Caco-2 (cell line): Measurements from ENCODE around the gene UGT1A5. TPM values are rescaled to one million over a fixed set of nuclear protein-coding genes. Genes with fewer than 3 reads are reported as not detected.

Source experiments
- BruUV-seq: library from RNA; stranded (reverse); fragments of 400-500 nt; replicated peaks from 2 replicates; lab custom pipeline; 2021; lab: Mats Ljungman, UMichigan
- CTCF ChIA-PET: fragments of 300-600 bp; sonication (Branson Sonifier 250); formaldehyde crosslinking; loops from one replicate; lab custom pipeline; 2022; ENCODE audit warnings: antibody characterized with exemption; lab: Charles Lee
- POLR2A ChIA-PET: fragments of 300-600 bp; sonication (Branson Sonifier 250); formaldehyde crosslinking; loops from one replicate; lab custom pipeline; 2022; ENCODE audit warnings: antibody characterized with exemption; lab: Charles Lee
- DNase-seq, 2 experiments: peaks; one replicate each; pipeline versions ENCODE4 v3.0.0 to v3.0.0-alpha.2; 2020 to 2022
- H3K27me3 ChIP-seq: replicated peaks from 2 replicates; pipeline ENCODE4 v1.6.0; 2011; ENCODE audit warnings: low read length; ENCODE audit not compliant: control insufficient read depth, insufficient read depth
- H3K36me3 ChIP-seq: 2 replicates; pipeline ENCODE4 v1.5.1; 2011; ENCODE audit warnings: low read length; ENCODE audit not compliant: control insufficient read depth, insufficient read depth
- H3K4me1 ChIP-seq: fragments of 250-450 bp; sonication (Bioruptor Pico); 2 replicates; pipeline ENCODE4 v1.5.1; 2020; ENCODE audit warnings: mild to moderate bottlenecking
- H3K4me3 ChIP-seq: 2 replicates; pipeline ENCODE4 v1.5.1; 2011; ENCODE audit warnings: low read depth, mild to moderate bottlenecking, control low read depth, low read length
- H3K9me3 ChIP-seq: fragments of 250-450 bp; sonication (Bioruptor Pico); 2 replicates; pipeline ENCODE4 v1.5.1; 2020; ENCODE audit warnings: mild to moderate bottlenecking, moderate library complexity
- H3K27ac Mint-ChIP-seq: one replicate; pipeline ENCODE4 v1.8.0; 2022; ENCODE audit warnings: mixed read lengths; ENCODE audit not compliant: unreplicated experiment
- H3K27me3 Mint-ChIP-seq: one replicate; pipeline ENCODE4 v1.8.0; 2022; ENCODE audit warnings: mixed read lengths; ENCODE audit not compliant: insufficient read depth, unreplicated experiment
- H3K36me3 Mint-ChIP-seq: one replicate; pipeline ENCODE4 v1.8.0; 2022; ENCODE audit warnings: mild to moderate bottlenecking, mixed read lengths; ENCODE audit not compliant: insufficient read depth, unreplicated experiment
- H3K4me1 Mint-ChIP-seq: one replicate; pipeline ENCODE4 v1.8.0; 2022; ENCODE audit warnings: low read depth, mixed read lengths; ENCODE audit not compliant: unreplicated experiment
- H3K4me3 Mint-ChIP-seq: one replicate; pipeline ENCODE4 v1.8.0; 2022; ENCODE audit warnings: mild to moderate bottlenecking, moderate library complexity, mixed read lengths; ENCODE audit not compliant: unreplicated experiment
- H3K9me3 Mint-ChIP-seq: one replicate; pipeline ENCODE4 v1.8.0; 2022; ENCODE audit warnings: mixed read lengths; ENCODE audit not compliant: unreplicated experiment
- CTCF ChIP-seq, 2 experiments: fragments of 200-600 bp in 1 of 2; IDR thresholded peaks; 1 replicate in 1 of 2; 2 replicates in 1 of 2; pipeline versions ENCODE4 v1.5.1 to v1.8.0; 2011 to 2022; ENCODE audit warnings: antibody characterized with exemption in 1 of 2, control low read depth in 1 of 2, inconsistent platforms in 1 of 2, low read depth in 1 of 2, low read length in 1 of 2, mild to moderate bottlenecking in 1 of 2, moderate library complexity in 1 of 2; ENCODE audit not compliant: insufficient read depth in 1 of 2, severe bottlenecking in 1 of 2, unreplicated experiment in 1 of 2
- intact Hi-C: fragments of 100-400 bp; cut with micrococcal nuclease; formaldehyde crosslinking; loops from one replicate; pipeline ENCODE4 v1.10.0; 2022; ENCODE audit not compliant: unreplicated experiment
- total RNA-seq: library from RNA; stranded (reverse); gene quantifications from 2 replicates; pipeline ENCODE4 v1.2.3, GENCODE V29; 2022

Gene UGT1A5
- total RNA-seq, 1 experiment from 2014 or later = 1.2 TPM

- intact Hi-C loops = no loop called here
- no peak overlapping the region for H3K4me3 ChIP-seq
- Mint-ChIP-seq H3K27ac (no peak overlapping the region), H3K4me1 (no peaks in the 10 kb centered on the region), H3K36me3 (peaks cover 25% of the 10 kb centered on the region), H3K27me3 (no peaks in the 10 kb centered on the region), H3K4me3 (no peak overlapping the region), H3K9me3 (peaks cover 10% of the 10 kb centered on the region)
- TF ChIP-seq CTCF (IDR thresholded peaks at IDR 0.05; ENCODE audit: insufficient read depth in 1 of 2, low read depth in 1 of 2, low read length in 1 of 2, severe bottlenecking in 1 of 2, unreplicated experiment in 1 of 2) = no peak
- H3K9me3 ChIP-seq = no peaks in the 10 kb centered on the region
- H3K4me1 ChIP-seq = no peaks in the 10 kb centered on the region
- BruUV-seq = TSS peak; percentile 61
- no peaks in the 10 kb centered on the region for H3K27me3 ChIP-seq
- DNase-seq = no peak
- POLR2A ChIA-PET = no interaction called here
- CTCF ChIA-PET = no interaction called here
- no peaks in the 10 kb centered on the region for H3K36me3 ChIP-seq
Measured at GRCh38 chr2:233772583-233772982, 59.9 kb downstream of the UGT1A5 start.

- no TSS peak for BruUV-seq
Measured at GRCh38 chr2:233773854-233774253, 61.1 kb downstream of the UGT1A5 start.

GRCh38 chr2:233775414-233775813 is 62.7 kb downstream of the UGT1A5 start:
- Histone ChIP-seq H3K4me3 (no peak overlapping the region), H3K9me3 (no peaks in the 10 kb centered on the region), H3K36me3 (no peaks in the 10 kb centered on the region), H3K4me1 (no peaks in the 10 kb centered on the region), H3K27me3 (no peaks in the 10 kb centered on the region)
- H3K36me3 Mint-ChIP-seq = peaks cover 17% of the 10 kb centered on the region
- BruUV-seq = no TSS peak
- H3K9me3 Mint-ChIP-seq = peaks cover 10% of the 10 kb centered on the region
- H3K4me1 Mint-ChIP-seq = no peaks in the 10 kb centered on the region
- H3K27me3 Mint-ChIP-seq = no peaks in the 10 kb centered on the region
- no peak overlapping the region for H3K4me3 Mint-ChIP-seq
- no peak overlapping the region for H3K27ac Mint-ChIP-seq
- ChIA-PET POLR2A (no interaction called here), CTCF (no interaction called here)
- DNase-seq = no peak
- TF ChIP-seq CTCF (IDR thresholded peaks at IDR 0.05; ENCODE audit: insufficient read depth in 1 of 2, low read depth in 1 of 2, low read length in 1 of 2, severe bottlenecking in 1 of 2, unreplicated experiment in 1 of 2) = no peak
- intact Hi-C loops = no loop called here

More at GRCh38 chr2:233773854-233774253, 61.1 kb downstream of the UGT1A5 start:
- no peaks in the 10 kb centered on the region for H3K36me3 ChIP-seq
- ChIA-PET CTCF (no interaction called here), POLR2A (no interaction called here)
- H3K4me3 ChIP-seq = no peak overlapping the region
- no peaks in the 10 kb centered on the region for H3K4me1 Mint-ChIP-seq
- no peak overlapping the region for H3K4me3 Mint-ChIP-seq
- H3K36me3 Mint-ChIP-seq = peaks cover 30% of the 10 kb centered on the region
- H3K27me3 Mint-ChIP-seq = no peaks in the 10 kb centered on the region
- no peak overlapping the region for H3K27ac Mint-ChIP-seq
- H3K27me3 ChIP-seq = no peaks in the 10 kb centered on the region
- intact Hi-C loops = no loop called here
- no peak for TF ChIP-seq CTCF (IDR thresholded peaks at IDR 0.05; ENCODE audit: insufficient read depth in 1 of 2, low read depth in 1 of 2, low read length in 1 of 2, severe bottlenecking in 1 of 2, unreplicated experiment in 1 of 2)
- no peaks in the 10 kb centered on the region for H3K9me3 ChIP-seq
- peaks cover 10% of the 10 kb centered on the region for H3K9me3 Mint-ChIP-seq
- DNase-seq = no peak
- no peaks in the 10 kb centered on the region for H3K4me1 ChIP-seq
